H9 (cell line): Measurements from ENCODE around the gene KIAA0513. TPM values are rescaled to one million over a fixed set of nuclear protein-coding genes. Genes with fewer than 3 reads are reported as not detected.

Experiments
- DNase-seq: peaks from one replicate; pipeline ENCODE4 v3.0.0-alpha.2; 2017
- H2AFZ ChIP-seq: one replicate; pipeline ENCODE4 v1.6.1; 2013; ENCODE audit warnings: mild to moderate bottlenecking, low read length, control low read depth, moderate library complexity
- H2AK5ac ChIP-seq: 2 replicates; pipeline ENCODE4 v1.6.1; 2013; ENCODE audit warnings: low read length, control low read depth, mixed read lengths; ENCODE audit not compliant: insufficient read length
- H2BK120ac ChIP-seq: one replicate; pipeline ENCODE4 v1.6.1; 2013; ENCODE audit warnings: low read depth, mild to moderate bottlenecking, low read length, control low read depth, inconsistent platforms; ENCODE audit not compliant: poor library complexity, severe bottlenecking
- H2BK12ac ChIP-seq: 2 replicates; pipeline ENCODE4 v1.6.1; 2013; ENCODE audit warnings: low read length, control low read depth, mixed read lengths, low read depth; ENCODE audit not compliant: insufficient read length
- H2BK15ac ChIP-seq: 2 replicates; pipeline ENCODE4 v1.6.1; 2013; ENCODE audit warnings: low read depth, low read length, control low read depth
- H2BK20ac ChIP-seq: one replicate; pipeline ENCODE4 v1.6.1; 2013; ENCODE audit warnings: low read depth, mild to moderate bottlenecking, low read length, control low read depth, inconsistent platforms; ENCODE audit not compliant: poor library complexity, severe bottlenecking
- H2BK5ac ChIP-seq: 2 replicates; pipeline ENCODE4 v1.6.1; 2013; ENCODE audit warnings: low read length, control low read depth, mixed read lengths; ENCODE audit not compliant: insufficient read length
- H3K14ac ChIP-seq: 2 replicates; pipeline ENCODE4 v1.6.1; 2013; ENCODE audit warnings: low read length, control low read depth; ENCODE audit not compliant: insufficient read depth
- H3K18ac ChIP-seq: 2 replicates; pipeline ENCODE4 v1.6.1; 2013; ENCODE audit warnings: low read depth, mild to moderate bottlenecking, mixed read lengths, low read length, control low read depth; ENCODE audit not compliant: insufficient read length
- H3K23ac ChIP-seq: 2 replicates; pipeline ENCODE4 v1.6.1; 2013; ENCODE audit warnings: low read length, control low read depth, mixed read lengths, low read depth; ENCODE audit not compliant: insufficient read length
- H3K23me2 ChIP-seq: 2 replicates; pipeline ENCODE4 v1.6.1; 2013; ENCODE audit warnings: low read depth, mild to moderate bottlenecking, mixed read lengths, low read length, control low read depth; ENCODE audit not compliant: insufficient read length, poor library complexity, severe bottlenecking
- H3K27ac ChIP-seq: 2 replicates; pipeline ENCODE4 v1.5.1; 2013; ENCODE audit warnings: low read length, control low read depth, mixed read lengths, low read depth; ENCODE audit not compliant: insufficient read length
- H3K27me3 ChIP-seq: 2 replicates; pipeline ENCODE4 v1.6.1; 2013; ENCODE audit warnings: low read length, control low read depth, inconsistent platforms; ENCODE audit not compliant: insufficient read depth
- H3K4ac ChIP-seq: 2 replicates; pipeline ENCODE4 v1.6.1; 2013; ENCODE audit warnings: low read depth, mild to moderate bottlenecking, control low read depth, inconsistent platforms, low read length, moderate library complexity
- H3K4me1 ChIP-seq: 2 replicates; pipeline ENCODE4 v1.6.1; 2013; ENCODE audit warnings: low read length, control low read depth, inconsistent platforms; ENCODE audit not compliant: insufficient read depth
- H3K4me2 ChIP-seq: 2 replicates; pipeline ENCODE4 v1.6.1; 2013; ENCODE audit warnings: low read length, control low read depth, mixed read lengths; ENCODE audit not compliant: insufficient read length, insufficient read depth
- H3K56ac ChIP-seq: 2 replicates; pipeline ENCODE4 v1.6.1; 2013; ENCODE audit warnings: low read depth, mild to moderate bottlenecking, mixed read lengths, low read length, control low read depth; ENCODE audit not compliant: insufficient read length
- H3K79me1 ChIP-seq: 2 replicates; pipeline ENCODE4 v1.6.1; 2013; ENCODE audit warnings: low read depth, mild to moderate bottlenecking, moderate library complexity, low read length, control low read depth, inconsistent platforms; ENCODE audit not compliant: insufficient read depth, poor library complexity, severe bottlenecking
- H3K79me2 ChIP-seq: 2 replicates; pipeline ENCODE4 v1.6.1; 2013; ENCODE audit warnings: low read length, control low read depth, inconsistent platforms; ENCODE audit not compliant: insufficient read depth
- H3K9ac ChIP-seq: 2 replicates; pipeline ENCODE4 v1.6.1; 2013; ENCODE audit warnings: low read length, control low read depth, mixed read lengths; ENCODE audit not compliant: insufficient read length; ENCODE audit errors: extremely low read depth
- H3K9me3 ChIP-seq: one replicate; pipeline ENCODE4 v1.6.1; 2013; ENCODE audit warnings: low read depth, low read length, inconsistent platforms; ENCODE audit not compliant: control insufficient read depth
- H3T11ph ChIP-seq: one replicate; pipeline ENCODE4 v1.6.1; 2013; ENCODE audit warnings: mild to moderate bottlenecking, low read length, control low read depth, inconsistent platforms
- H4K20me1 ChIP-seq: one replicate; pipeline ENCODE4 v1.6.1; 2013; ENCODE audit not compliant: control insufficient read depth, insufficient read length, insufficient read depth
- H4K5ac ChIP-seq: 2 replicates; pipeline ENCODE4 v1.6.1; 2013; ENCODE audit warnings: low read depth, mild to moderate bottlenecking, mixed read lengths, low read length, control low read depth; ENCODE audit not compliant: insufficient read length
- H4K8ac ChIP-seq: replicated peaks from 2 replicates; pipeline ENCODE4 v1.6.1; 2013; ENCODE audit warnings: low read length, control low read depth, mixed read lengths, low read depth; ENCODE audit not compliant: insufficient read length
- H4K91ac ChIP-seq: 2 replicates; pipeline ENCODE4 v1.6.1; 2013; ENCODE audit warnings: low read depth, mild to moderate bottlenecking, moderate library complexity, mixed read lengths, low read length, control low read depth; ENCODE audit not compliant: insufficient read length
- H3K27ac Mint-ChIP-seq, 3 experiments: 2 replicates in 2 of 3; 3 replicates in 1 of 3; pipeline ENCODE4 v1.8.0; 2020 to 2021; ENCODE audit warnings: mixed read lengths in 3 of 3, mild to moderate bottlenecking in 1 of 3, moderate library complexity in 1 of 3
- H3K27me3 Mint-ChIP-seq: 2 replicates; pipeline ENCODE4 v1.8.0; 2021; ENCODE audit warnings: low read depth, mild to moderate bottlenecking, moderate library complexity, mixed read lengths
- H3K36me3 Mint-ChIP-seq, 3 experiments: 2 replicates in 2 of 3; 3 replicates in 1 of 3; pipeline ENCODE4 v1.8.0; 2020 to 2021; ENCODE audit warnings: low read depth in 3 of 3, mixed read lengths in 3 of 3; ENCODE audit not compliant: insufficient read depth in 1 of 3
- H3K4me1 Mint-ChIP-seq, 2 experiments: 2 replicates each; pipeline ENCODE4 v1.8.0; 2020; ENCODE audit warnings: mixed read lengths in 2 of 2
- H3K4me3 Mint-ChIP-seq, 2 experiments: 2 replicates in 1 of 2; 3 replicates in 1 of 2; pipeline ENCODE4 v1.8.0; 2020 to 2021; ENCODE audit warnings: mild to moderate bottlenecking in 2 of 2, mixed read lengths in 2 of 2, moderate library complexity in 1 of 2
- H3K9me3 Mint-ChIP-seq, 2 experiments: 2 replicates in 1 of 2; 3 replicates in 1 of 2; pipeline ENCODE4 v1.8.0; 2020; ENCODE audit warnings: mild to moderate bottlenecking in 2 of 2, mixed read lengths in 2 of 2, moderate library complexity in 1 of 2
- WGBS: extraction: QIAGEN DNeasy Blood & Tissue Kit; methylation state at CpG from one replicate; pipeline ENCODE4 v1.1.7; 2013; ENCODE audit warnings: missing lambda C conversion rate, low lambda C conversion rate, mixed read lengths; ENCODE audit not compliant: insufficient read length; ENCODE audit errors: extremely low coverage; 5-methylcytosine and 5-hydroxymethylcytosine counted together
- total RNA-seq: library from RNA; stranded (reverse); gene quantifications from 2 replicates; pipeline ENCODE4 v1.2.1, GENCODE V29; 2021
- TF ChIP-seq, protein P1 (sequence below): fragments of 200-600 bp; sonication (generic); conservative IDR thresholded peaks from 3 replicates; pipeline ENCODE4 v1.8.0; 2021; ENCODE audit warnings: antibody characterized with exemption, mild to moderate bottlenecking

The KIAA0513 gene
- total RNA-seq, 1 experiment from 2014 or later = 4.7 TPM

DNA sequence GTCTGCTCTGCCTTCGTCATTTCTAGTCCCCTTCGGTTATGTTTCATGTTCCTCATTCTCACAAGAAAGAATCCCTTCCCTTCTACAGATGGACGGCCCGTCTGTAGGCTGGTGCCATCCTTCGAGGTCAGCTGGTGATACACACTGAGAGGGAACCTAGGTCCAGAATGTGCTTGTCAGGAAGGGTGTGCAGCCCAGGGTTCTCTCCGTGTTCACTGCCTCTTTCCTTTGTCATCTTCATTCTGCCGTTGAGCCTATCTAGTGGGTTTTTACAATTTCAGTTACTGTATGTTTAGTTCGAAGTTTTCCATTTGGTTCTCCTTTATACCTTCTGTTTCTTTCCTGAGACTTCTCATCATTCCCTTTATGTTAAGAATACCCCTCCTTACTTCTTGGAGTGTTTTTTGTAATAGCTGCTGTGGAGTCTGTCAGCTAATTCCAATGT is 18.9 kb downstream of the KIAA0513 start:
- Mint-ChIP-seq H3K4me3 (no peak overlapping the region), H3K27ac (no peak overlapping the region), H3K27me3 (peaks cover 13% of the 10 kb centered on the region), H3K36me3 (no peaks in the 10 kb centered on the region), H3K4me1 (peaks cover 3 to 7% of the 10 kb centered on the region in 2 experiments; a peak in 2 of 4 replicates), H3K9me3 (no peaks in the 10 kb centered on the region)
- Histone ChIP-seq H3K23me2 (no peaks in the 10 kb centered on the region), H3K4me1 (no peaks in the 10 kb centered on the region; the same call in 1 of the 2 replicates), H3T11ph (no peak overlapping the region), H2AK5ac (no peak overlapping the region), H3K14ac (no peak overlapping the region), H4K91ac (no peak overlapping the region), H3K79me2 (no peaks in the 10 kb centered on the region), H4K8ac (no peak overlapping the region), H3K18ac (no peak overlapping the region), H4K5ac (no peak overlapping the region), H2BK120ac (no peak overlapping the region), H3K27ac (no peak overlapping the region), H2BK5ac (no peak overlapping the region), H3K56ac (no peak overlapping the region), H2AFZ (no peak overlapping the region), H4K20me1 (no peaks in the 10 kb centered on the region), H3K79me1 (no peaks in the 10 kb centered on the region), H3K27me3 (no peaks in the 10 kb centered on the region), H3K9ac (no peak overlapping the region), H3K9me3 (no peaks in the 10 kb centered on the region), H2BK20ac (no peak overlapping the region), H3K4me2 (no peak overlapping the region), H3K23ac (no peak overlapping the region), H2BK15ac (no peak overlapping the region), H3K4ac (no peak overlapping the region), H2BK12ac (no peak overlapping the region)
- WGBS = no CpG with 5 or more reads among the region's 8 CpGs
- TF ChIP-seq, protein P1, sequence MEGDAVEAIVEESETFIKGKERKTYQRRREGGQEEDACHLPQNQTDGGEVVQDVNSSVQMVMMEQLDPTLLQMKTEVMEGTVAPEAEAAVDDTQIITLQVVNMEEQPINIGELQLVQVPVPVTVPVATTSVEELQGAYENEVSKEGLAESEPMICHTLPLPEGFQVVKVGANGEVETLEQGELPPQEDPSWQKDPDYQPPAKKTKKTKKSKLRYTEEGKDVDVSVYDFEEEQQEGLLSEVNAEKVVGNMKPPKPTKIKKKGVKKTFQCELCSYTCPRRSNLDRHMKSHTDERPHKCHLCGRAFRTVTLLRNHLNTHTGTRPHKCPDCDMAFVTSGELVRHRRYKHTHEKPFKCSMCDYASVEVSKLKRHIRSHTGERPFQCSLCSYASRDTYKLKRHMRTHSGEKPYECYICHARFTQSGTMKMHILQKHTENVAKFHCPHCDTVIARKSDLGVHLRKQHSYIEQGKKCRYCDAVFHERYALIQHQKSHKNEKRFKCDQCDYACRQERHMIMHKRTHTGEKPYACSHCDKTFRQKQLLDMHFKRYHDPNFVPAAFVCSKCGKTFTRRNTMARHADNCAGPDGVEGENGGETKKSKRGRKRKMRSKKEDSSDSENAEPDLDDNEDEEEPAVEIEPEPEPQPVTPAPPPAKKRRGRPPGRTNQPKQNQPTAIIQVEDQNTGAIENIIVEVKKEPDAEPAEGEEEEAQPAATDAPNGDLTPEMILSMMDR = no peak
- DNase-seq = no peak
